HG03159 (cell line): ENCODE results near the gene WNT3.

Source experiments
- ATAC-seq: cut with Tn5 transposase; IDR thresholded peaks from one replicate; pipeline ENCODE4 v1.9.1; 2021; ENCODE audit warnings: mild to moderate bottlenecking, moderate library complexity; ENCODE audit not compliant: unreplicated experiment

The WNT3 gene

GRCh38 chr17:46733837-46734475, 84.5 kb downstream of the WNT3 start:
- no peak for ATAC-seq

GRCh38 chr17:46732754-46733398, 85.6 kb downstream of the WNT3 start:
- no peak for ATAC-seq

- no peak for ATAC-seq
Measured at GRCh38 chr17:46732160-46732559, 86.3 kb downstream of the WNT3 start.

DNA sequence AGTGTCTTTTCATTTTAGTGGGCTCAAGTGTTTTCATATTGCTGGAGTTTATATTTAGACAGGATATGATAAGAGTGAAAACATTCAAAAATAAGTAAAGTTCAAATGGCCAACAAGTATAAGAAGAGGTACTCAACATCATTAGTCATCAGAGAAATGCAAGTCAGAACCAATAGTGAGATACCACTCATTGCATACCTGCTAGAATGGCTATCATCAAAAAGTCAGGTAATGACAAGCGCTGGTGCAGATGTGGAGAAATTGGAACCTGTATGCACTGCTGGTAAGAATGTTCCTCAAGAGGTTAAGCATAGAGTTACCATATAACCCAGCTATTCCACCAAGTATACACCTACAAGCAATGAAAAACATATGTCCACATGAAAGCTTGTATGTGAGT, 87.8 kb downstream of the WNT3 start:
- ATAC-seq, result no peak

DNA sequence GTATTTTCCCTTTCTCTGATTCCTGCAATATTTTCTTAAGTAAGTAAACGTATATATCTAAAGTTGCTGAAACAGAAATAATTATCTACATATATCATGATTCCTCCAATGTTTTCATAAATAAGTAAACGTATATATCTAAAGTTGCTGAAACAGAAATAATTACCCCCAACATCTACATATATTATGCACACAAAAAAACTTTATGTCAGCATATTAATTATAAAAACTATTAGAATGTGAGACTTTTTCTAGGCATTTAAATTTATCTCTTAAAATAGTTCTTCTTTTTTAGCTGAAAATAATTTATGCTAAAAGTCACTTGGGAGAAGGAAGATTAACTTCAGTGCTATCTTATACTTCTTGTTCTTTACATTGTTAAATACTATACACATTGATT, 88.5 kb downstream of the WNT3 start:
- ATAC-seq, result no peak

DNA sequence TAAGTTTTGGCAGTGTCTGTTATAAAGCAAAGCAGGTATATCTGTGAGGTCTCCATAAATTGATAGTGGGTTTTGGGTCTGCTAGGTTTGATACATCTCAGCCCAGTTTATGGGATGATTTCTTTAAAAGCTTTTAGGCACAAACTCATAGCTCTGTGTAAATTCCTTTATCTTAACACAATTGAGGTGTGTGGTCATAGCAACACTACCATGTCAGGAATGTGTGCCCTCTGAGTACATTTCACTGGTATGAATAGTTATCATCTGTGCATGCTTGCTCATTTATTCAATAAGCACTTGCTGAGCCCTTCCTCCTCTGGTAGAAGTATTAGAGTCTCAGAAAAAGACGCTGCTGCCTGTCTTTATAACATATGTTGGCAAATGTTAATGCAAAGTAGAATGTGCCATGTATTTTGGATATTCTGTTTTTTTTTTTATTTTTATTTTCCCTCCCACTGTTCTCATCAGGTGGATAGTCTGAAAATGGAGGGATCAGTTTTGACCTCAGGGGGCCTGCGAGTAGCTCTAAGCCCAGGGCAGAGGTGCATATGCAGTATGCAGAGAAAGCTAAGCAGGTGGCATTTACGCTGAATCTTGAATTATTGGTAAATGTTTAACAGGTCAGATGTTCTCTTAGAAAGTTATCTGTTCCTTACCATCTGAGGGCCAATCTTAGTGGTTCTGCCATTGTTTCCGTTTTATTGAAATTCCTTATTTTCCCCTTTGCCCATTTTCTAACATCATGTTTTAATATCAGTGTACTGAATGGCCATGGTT, 90.7 kb downstream of the WNT3 start:
- no peak for ATAC-seq

DNA sequence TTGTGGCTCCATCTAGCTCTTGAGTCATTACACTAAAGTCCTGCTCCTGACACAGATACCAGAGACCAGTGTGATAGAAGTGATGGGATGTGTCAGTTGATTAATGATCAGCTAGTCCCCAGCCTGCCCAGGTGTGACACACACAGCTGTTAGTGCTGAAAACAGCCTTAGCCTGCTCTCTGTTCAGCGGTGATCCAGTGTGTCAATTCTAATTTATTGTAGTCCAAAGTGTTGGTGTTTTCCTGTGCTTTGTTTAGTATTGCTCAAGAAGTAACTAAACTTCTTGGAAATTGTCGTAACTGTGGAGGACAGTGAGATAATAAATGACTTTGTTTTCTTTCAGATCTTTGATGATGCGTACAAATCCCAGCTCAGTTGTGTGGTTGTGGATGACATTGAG, 92.3 kb downstream of the WNT3 start:
- no peak for ATAC-seq

GRCh38 chr17:46722662-46723285, 95.7 kb downstream of the WNT3 start:
- no peak for ATAC-seq

DNA sequence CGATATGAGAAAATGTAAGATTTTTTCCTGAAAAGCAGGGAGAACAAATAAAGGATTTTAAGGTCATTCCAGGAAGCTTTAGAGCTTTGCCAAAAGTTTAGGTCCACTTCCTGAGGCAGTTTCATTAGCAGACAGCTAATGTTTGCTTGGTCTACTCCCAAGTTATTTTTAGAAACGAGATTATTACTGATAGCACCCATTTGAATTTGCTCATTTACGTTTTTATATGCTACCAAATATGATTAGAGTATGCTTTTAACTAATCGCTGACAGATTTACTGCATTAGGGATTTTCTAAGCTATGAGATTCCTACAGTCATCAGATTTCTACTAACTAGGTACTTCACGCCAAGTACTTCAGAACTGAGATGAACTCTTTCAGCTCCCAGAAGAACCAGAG, 98.1 kb downstream of the WNT3 start:
- no peak for ATAC-seq

- no peak for ATAC-seq
Measured at GRCh38 chr17:46719891-46720290, 98.6 kb downstream of the WNT3 start.

DNA sequence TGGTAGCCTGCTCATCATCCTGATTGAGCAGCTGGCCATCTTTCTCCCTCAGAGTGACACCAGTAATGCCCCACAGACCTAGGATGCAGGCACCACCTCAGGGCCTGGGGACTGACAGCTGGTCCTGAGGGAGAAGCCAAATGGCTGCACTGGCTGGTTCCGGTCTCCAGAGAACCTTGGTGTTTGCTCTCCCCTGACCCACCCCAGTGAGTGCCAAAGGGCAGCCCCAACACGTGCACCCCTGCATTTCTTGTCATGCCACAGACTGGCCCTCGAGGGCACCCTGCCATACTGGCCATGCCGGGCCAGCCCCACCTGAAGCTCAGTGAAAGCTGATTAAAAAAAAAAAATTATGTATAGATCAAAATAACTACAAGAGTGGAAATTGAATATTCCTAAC, 100.5 kb downstream of the WNT3 start:
- ATAC-seq, result no peak
